Measurements from ENCODE around the gene IL4R. TPM values are rescaled to one million over a fixed set of nuclear protein-coding genes. Genes with fewer than 3 reads are reported as not detected.

IL4R gene
- total and polyA plus RNA-seq, 9 donors, result 11.3 to 39.5 (median 17.4) TPM

DNA sequence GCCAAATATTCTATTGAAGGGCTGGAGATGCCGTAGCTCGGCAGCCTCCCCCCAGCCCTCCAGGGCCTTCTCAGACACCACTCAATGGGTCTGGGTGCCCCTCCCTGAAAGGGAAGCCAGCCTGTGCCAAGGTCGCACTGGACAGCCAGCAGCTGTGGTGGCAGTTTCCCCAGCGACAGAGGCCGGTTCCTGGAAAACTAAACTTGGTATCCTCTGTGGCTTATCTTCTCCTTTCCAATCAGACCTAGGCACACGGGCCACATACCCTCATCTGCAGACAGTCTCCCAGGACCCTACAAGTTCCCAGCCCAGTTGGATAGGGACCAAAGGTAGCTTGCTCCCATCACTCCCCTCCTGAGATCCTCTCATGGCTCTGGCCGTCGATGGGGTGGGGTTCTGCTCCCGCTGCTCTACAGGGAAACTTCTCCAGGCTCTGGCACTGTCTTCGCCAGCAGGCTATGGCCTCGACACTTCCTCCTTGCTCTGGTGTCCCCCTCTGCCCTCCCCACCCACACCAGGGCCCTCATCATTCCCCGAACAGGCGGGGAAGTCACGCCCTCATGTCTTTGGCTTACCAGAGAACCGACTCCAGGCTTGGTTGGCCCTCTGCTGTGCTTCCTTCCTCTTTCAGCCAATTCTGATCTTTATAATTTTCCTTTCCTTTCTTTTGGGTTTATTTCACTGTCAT lies 69.9 kb downstream of the IL4R start:
- no peak overlapping the region for H3K4me3 ChIP-seq
- H3K36me3 ChIP-seq, result no peaks in the 10 kb centered on the region
- DNase-seq, result no peak
- TF ChIP-seq, protein P1, sequence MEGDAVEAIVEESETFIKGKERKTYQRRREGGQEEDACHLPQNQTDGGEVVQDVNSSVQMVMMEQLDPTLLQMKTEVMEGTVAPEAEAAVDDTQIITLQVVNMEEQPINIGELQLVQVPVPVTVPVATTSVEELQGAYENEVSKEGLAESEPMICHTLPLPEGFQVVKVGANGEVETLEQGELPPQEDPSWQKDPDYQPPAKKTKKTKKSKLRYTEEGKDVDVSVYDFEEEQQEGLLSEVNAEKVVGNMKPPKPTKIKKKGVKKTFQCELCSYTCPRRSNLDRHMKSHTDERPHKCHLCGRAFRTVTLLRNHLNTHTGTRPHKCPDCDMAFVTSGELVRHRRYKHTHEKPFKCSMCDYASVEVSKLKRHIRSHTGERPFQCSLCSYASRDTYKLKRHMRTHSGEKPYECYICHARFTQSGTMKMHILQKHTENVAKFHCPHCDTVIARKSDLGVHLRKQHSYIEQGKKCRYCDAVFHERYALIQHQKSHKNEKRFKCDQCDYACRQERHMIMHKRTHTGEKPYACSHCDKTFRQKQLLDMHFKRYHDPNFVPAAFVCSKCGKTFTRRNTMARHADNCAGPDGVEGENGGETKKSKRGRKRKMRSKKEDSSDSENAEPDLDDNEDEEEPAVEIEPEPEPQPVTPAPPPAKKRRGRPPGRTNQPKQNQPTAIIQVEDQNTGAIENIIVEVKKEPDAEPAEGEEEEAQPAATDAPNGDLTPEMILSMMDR (IDR thresholded peaks at IDR 0.05), result no peak
- TF ChIP-seq EP300 (IDR thresholded peaks at IDR 0.05) (no peak), POLR2A (IDR thresholded peaks at IDR 0.05) (no peak)
- intact Hi-C loops (cut with DNase I), result no loop called here
- no peaks in the 10 kb centered on the region for H3K27me3 ChIP-seq
- no peaks in the 10 kb centered on the region for H3K4me1 ChIP-seq (ENCODE audit: insufficient read depth)
- H3K27ac ChIP-seq, result no peak overlapping the region
- 69 to 81% (median 74%) methylated on average over 15 of the region's 15 CpGs for WGBS, 3 donors
- peaks cover 0 to 7% of the 10 kb centered on the region in 2 donors for H3K9me3 ChIP-seq

DNA sequence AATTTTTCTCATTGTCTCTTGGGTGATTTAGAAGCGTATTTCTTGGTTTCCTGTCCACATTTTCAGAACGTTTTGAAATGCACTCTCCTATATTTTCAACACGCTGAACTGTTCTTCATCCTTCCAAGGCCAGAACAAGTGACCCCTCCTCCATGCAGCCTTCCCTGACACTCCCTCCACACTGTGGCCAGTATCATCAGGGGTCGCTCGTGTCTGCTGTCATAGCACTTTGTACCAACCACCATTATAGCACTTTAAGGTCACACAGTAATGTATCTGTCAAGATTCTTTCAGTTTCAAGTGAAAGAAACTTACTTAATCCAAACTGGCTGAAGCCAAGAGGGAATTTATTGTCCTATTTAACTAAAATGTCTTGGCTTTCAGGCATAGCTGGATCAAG lies 70.7 kb downstream of the IL4R start:
- TF ChIP-seq POLR2A (IDR thresholded peaks at IDR 0.05) (no peak), EP300 (IDR thresholded peaks at IDR 0.05) (no peak)
- TF ChIP-seq, protein P1 (IDR thresholded peaks at IDR 0.05), result no peak
- no peak overlapping the region for H3K27ac ChIP-seq
- no peaks in the 10 kb centered on the region for H3K4me1 ChIP-seq (ENCODE audit: insufficient read depth)
- no peak overlapping the region for H3K4me3 ChIP-seq
- DNase-seq, result no peak
- H3K9me3 ChIP-seq, result peaks cover 0 to 7% of the 10 kb centered on the region in 2 donors
- intact Hi-C loops (cut with DNase I), result no loop called here
- H3K27me3 ChIP-seq, result no peaks in the 10 kb centered on the region
- 71 to 75% (median 72%) methylated on average over 5 of the region's 5 CpGs for whole genome bisulfite sequencing, 3 donors
- H3K36me3 ChIP-seq, result no peaks in the 10 kb centered on the region

DNA sequence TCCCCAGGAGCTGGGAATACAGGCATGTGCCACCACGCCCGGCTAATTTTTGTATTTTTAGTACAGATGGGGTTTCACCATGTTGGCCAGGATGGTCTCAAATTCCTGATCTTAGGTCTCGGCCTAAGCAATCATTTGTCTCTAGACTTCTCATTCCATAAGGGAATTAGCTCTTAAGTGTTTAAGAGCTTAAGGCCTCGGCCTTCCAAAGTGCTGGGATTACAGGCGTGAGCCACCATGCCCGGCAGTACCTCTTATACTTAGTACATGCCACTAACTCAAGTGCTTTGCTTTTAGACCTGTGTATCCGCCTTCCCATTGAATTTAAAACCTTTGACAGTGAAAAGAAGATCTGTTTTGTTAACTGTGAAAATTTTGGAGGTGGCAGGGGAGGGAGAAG lies 71.6 kb downstream of the IL4R start:
- no peak overlapping the region for H3K27ac ChIP-seq
- H3K27me3 ChIP-seq, result no peaks in the 10 kb centered on the region
- 80 to 85% (median 83%) methylated on average over 7 of the region's 7 CpGs for WGBS, 3 donors
- peaks cover 0 to 7% of the 10 kb centered on the region in 2 donors for H3K9me3 ChIP-seq
- H3K4me1 ChIP-seq (ENCODE audit: insufficient read depth), result no peaks in the 10 kb centered on the region
- H3K4me3 ChIP-seq, result no peak overlapping the region
- TF ChIP-seq, protein P1 (IDR thresholded peaks at IDR 0.05), result no peak
- TF ChIP-seq POLR2A (IDR thresholded peaks at IDR 0.05) (no peak), EP300 (IDR thresholded peaks at IDR 0.05) (no peak)
- H3K36me3 ChIP-seq, result no peaks in the 10 kb centered on the region
- no peak for DNase-seq
- intact Hi-C loops (cut with DNase I), result no loop called here

DNA sequence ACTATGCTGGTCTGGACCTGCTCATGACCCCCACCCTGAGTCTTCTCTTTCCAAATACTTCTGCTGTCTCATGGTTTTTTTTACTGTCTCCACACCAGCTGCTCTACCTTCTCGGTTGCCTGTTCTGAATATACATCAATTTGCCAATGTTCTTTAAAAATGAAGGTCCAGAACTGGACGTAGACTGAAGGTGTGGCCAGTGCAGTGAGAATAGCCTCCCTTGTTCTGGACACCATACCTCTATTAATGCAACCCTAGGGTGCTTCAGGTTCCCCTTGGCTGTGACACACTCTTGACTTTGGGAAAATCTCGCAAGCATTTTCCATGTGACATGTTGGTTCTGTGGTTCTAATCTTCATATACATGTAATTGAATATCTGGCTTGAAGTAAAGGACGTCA lies 72.9 kb downstream of the IL4R start:
- 75 to 77% (median 75%) methylated on average over 4 of the region's 4 CpGs for WGBS, 3 donors
- Histone ChIP-seq H3K4me3 (no peak overlapping the region), H3K9me3 (peaks cover 0 to 7% of the 10 kb centered on the region in 2 donors), H3K36me3 (no peaks in the 10 kb centered on the region), H3K4me1 (ENCODE audit: insufficient read depth) (no peaks in the 10 kb centered on the region), H3K27me3 (no peaks in the 10 kb centered on the region), H3K27ac (no peak overlapping the region)
- TF ChIP-seq EP300 (IDR thresholded peaks at IDR 0.05) (no peak), POLR2A (IDR thresholded peaks at IDR 0.05) (no peak)
- TF ChIP-seq, protein P1 (IDR thresholded peaks at IDR 0.05), result no peak
- intact Hi-C loops (cut with DNase I), result no loop called here
- DNase-seq, result no peak
